GM20431 (cell line): Measurements from ENCODE around the gene SHROOM1.

Experiments used
- in situ Hi-C: fragments of 300-500 bp; cut with MseI, MboI; formaldehyde crosslinking; loops from one replicate; pipeline ENCODE4 v1.15.0; 2020; ENCODE audit warnings: low sequenced_read_pairs; ENCODE audit not compliant: unreplicated experiment

SHROOM1 gene

GRCh38 chr5:132782101-132782500 lies 48.3 kb downstream of the SHROOM1 start:
- in situ Hi-C loops: no loop called here

- in situ Hi-C loops: no loop called here
Observed at GRCh38 chr5:132781029-132781428, 49.4 kb downstream of the SHROOM1 start.

- in situ Hi-C loops: no loop called here
Observed at GRCh38 chr5:132780577-132780976, 49.9 kb downstream of the SHROOM1 start.

GRCh38 chr5:132779961-132780360 lies 50.5 kb downstream of the SHROOM1 start:
- in situ Hi-C loops: no loop called here

- in situ Hi-C loops: no loop called here
Observed at GRCh38 chr5:132778856-132779255, 51.6 kb downstream of the SHROOM1 start.

GRCh38 chr5:132778129-132778528 lies 52.3 kb downstream of the SHROOM1 start:
- in situ Hi-C loops: no loop called here

- in situ Hi-C loops: no loop called here
Observed at GRCh38 chr5:132777209-132778069, 53.0 kb downstream of the SHROOM1 start, which contains the start of gene SEPTIN8. SEPTIN8 (minus strand) TSS chr5:132777239; CDS start chr5:132777137, 102 bp downstream.

GRCh38 chr5:132776938-132777208 lies 53.6 kb downstream of the SHROOM1 start:
- in situ Hi-C loops: no loop called here

GRCh38 chr5:132776131-132776937 lies 54.1 kb downstream of the SHROOM1 start:
- in situ Hi-C loops: no loop called here

- in situ Hi-C loops: no loop called here
Observed at GRCh38 chr5:132775476-132775961, 54.9 kb downstream of the SHROOM1 start.

GRCh38 chr5:132774896-132775295 lies 55.6 kb downstream of the SHROOM1 start:
- in situ Hi-C loops: no loop called here

GRCh38 chr5:132774406-132774805 lies 56.0 kb downstream of the SHROOM1 start:
- in situ Hi-C loops: no loop called here

GRCh38 chr5:132773601-132774355 lies 56.7 kb downstream of the SHROOM1 start:
- in situ Hi-C loops: no loop called here

GRCh38 chr5:132773114-132773513 lies 57.3 kb downstream of the SHROOM1 start:
- in situ Hi-C loops: no loop called here

- in situ Hi-C loops: no loop called here
Observed at GRCh38 chr5:132772291-132773070, 58.0 kb downstream of the SHROOM1 start.
